HG02885 (cell line): ENCODE measurements around the gene WNT5B.

Experiments
- ATAC-seq: cut with Tn5 transposase; IDR thresholded peaks from one replicate; pipeline ENCODE4 v1.9.1; 2021; ENCODE audit warnings: mild to moderate bottlenecking; ENCODE audit not compliant: unreplicated experiment, poor library complexity

The WNT5B gene

DNA sequence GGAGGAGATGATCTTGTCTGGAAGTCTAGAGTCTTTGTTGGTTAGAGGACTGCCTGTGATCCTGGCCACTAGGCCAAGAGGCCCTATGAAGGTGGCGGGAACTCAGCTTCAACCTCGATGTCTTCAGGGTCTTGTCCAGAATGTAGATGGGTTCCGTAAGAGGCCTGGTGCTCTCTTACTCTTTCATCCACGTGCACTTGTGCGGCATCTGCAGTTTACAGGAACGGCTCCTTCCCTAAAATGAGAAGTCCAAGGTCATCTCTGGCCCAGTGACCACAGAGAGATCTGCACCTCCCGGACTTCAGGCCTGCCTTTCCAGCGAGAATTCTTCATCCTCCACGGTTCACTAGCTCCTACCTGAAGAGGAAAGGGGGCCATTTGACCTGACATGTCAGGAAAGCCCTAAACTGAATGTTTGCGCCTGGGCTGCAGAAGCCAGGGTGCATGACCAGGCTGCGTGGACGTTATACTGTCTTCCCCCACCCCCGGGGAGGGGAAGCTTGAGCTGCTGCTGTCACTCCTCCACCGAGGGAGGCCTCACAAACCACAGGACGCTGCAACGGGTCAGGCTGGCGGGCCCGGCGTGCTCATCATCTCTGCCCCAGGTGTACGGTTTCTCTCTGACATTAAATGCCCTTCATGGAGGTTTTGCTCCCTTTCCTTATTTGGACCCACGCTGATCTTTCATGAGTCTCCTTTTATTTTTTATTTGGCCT, 17.7 kb downstream of the WNT5B start:
- no peak for ATAC-seq

DNA sequence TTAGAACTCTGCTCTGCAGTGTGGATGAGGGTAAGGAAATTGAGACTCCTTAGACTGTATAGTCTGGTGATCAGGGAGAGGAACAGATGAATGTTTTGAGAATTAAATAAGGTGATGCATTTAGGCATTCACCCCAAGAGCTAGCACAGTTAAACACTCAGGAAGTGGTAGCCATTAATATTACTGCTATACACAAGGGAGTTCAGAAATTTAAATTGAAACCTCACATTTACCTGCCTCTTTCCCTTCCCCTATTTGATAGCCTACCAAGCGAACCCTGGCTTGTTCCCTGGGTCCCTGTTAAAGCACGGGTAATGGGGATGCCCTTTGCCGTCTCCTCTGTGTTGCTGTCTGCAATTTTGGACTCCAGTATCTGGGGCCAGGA, 18.2 kb downstream of the WNT5B start:
- ATAC-seq, result no peak

- ATAC-seq, result no peak
Measured at GRCh38 chr12:1650260-1650977, 21.4 kb downstream of the WNT5B start.

DNA sequence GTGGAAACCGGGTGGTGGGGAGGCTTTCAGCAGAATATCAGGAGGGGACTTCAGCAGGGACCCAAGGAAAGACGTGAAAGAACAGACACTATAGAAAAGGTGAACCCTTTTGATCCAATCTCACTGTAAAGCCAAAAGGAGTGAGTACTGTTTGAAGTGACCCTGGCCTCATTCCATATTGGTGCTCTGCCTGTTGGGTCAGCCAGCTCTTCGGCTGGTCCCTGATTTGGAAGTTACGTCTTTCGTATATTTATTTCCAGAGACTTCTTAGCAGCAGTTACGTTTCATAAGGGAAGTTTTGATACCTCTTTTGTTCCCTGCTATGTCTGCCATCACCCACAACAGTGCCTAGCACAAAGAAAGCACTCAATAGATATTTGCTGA, 21.9 kb downstream of the WNT5B start:
- ATAC-seq, result no peak

DNA sequence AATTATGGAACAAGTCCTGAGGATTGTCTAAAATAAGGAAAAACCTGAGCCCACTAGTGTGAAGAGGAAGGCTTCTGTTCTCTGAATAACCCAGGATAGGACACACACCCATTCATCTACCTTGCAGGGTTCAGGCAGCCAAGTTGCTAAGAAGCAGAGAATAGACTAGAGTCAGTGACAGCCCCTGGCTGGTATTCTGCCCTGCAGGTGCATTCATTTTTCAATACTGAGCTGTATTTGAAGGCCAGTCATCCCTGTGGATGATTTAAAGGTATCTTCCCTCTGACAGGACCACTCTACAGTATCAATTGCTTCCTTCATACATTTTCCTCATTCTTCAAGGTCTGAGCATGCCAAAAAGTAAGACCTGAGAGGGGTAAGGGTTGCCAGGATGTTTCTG, 22.9 kb downstream of the WNT5B start:
- ATAC-seq, result no peak

DNA sequence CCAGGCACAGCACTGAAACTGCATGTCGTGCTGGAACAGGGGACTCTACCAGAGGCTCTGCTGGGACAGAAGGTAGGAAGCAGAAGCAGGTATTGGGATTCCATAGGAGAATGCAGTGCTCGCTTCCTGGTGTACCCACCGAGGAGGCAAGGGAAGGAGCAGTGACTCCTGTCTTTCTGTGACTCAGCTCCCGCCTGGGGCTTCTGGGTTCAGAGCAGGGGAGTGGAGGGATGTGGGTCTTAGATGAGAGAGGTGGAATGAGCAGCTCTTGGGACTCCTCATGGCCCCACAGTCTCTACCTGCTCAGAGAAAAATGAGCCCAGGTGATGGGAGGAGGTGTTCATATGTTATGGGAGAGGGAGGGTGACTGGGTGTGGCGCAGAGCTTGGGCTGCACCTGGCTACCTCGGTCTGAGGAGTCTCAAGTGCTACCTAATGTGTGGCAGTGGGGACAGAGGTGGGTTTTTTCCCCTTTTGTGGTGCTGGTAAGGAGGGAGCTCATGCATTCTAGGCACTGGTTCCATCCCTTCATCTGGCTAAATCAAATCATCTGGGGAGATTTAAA, 26.3 kb downstream of the WNT5B start:
- ATAC-seq, result no peak

- no peak for ATAC-seq
Measured at GRCh38 chr12:1656902-1657301, 27.9 kb downstream of the WNT5B start.

DNA sequence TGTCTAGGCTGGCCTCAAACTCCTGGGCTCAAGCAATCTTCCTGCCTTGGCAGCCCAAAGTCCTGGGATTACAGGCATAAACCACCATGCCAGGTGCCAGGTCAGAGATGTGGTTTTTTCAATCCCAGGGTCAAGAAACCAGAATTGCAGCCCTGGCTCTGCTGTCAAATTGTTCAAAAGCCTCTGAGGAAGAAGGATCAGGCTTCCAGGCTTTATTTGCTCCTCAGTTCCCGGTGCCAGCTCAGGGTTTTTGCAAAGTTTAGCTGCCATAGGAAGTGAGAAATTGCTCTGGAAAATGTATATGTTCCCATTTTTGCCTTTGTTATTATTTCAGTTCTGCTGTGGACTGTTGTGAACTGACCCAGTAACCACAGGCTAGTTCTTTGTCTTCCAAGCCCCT, 28.7 kb downstream of the WNT5B start:
- ATAC-seq, result no peak

DNA sequence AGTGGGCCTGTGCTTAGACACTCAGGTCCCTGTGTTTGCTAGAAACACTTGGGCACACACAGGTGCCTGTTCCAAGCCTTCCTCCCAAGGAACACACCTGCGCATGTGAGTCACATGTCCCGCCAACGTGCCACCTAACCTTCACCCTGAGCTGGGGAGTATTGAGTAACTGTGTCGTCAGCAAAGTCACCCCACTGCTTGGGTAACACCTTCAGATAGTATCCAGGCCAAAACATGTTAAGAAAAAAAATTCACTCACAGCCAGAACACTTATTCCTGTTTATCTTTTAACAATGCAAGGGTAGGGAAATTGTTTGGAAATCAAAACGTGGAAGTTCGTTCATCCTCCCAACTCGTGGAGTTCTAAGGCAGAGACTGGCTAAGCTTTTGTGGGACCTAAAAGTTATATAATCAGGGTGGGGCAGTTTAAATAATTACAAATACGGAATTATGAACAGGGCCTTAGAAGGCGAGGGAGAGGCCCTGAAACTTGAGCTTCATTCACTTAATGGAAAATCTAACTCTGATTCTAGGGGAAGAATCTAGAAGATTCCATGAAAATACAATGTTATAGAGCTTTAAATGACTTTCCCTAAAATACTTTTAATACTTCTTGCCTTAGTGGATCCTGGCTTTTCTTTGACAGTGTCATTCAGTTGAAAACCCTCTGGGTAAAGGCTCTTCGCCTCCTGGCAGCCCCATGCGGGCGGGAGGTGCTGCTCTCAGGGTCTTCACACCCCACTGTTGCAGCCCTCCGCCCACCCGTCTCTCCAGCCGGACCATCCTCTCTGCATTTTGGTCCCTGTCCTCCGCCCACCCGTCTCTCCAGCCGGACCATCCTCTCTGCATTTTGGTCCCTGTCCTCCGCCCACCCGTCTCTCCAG, 31.5 kb downstream of the WNT5B start:
- ATAC-seq, result no peak

DNA sequence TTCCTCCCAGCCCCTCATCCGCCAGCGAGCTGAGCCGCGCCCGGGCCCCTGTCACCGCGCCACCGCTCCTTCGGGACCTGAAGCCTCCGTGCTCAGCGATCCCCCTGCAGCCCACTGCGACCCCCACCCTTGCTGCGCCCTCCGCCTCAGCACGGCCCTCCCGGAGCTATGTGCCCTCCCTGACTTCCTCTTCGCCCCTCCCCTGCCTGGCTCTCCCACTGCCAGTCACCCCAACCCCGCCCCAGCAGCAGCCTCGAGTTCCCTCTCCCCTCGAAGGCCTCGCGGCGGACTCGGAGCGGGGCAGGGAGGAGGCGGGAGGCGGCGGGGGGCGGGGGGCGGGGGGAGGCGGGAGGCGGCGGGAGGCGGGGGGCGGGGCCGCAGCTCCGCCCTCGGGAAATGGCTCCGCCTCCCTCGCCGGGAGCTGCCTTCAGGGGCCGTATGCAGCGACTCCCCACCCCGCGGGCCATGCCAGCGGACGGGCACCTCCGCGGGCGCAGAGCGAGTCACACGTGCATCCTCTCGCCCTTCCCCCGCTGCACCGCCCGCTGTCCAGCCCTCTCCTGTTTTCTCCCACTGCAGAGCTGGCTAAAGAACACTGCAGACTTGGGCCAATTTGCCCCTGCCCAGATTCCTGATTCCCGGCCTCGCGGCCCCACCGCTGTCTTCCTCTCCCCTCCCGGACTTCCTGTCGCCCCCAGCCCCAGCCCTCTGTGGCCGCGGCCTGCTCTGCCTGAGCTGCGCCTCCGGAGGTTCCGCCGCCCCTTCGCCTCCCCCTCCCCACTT, 32.7 kb downstream of the WNT5B start:
- peak; percentile 77 for ATAC-seq

DNA sequence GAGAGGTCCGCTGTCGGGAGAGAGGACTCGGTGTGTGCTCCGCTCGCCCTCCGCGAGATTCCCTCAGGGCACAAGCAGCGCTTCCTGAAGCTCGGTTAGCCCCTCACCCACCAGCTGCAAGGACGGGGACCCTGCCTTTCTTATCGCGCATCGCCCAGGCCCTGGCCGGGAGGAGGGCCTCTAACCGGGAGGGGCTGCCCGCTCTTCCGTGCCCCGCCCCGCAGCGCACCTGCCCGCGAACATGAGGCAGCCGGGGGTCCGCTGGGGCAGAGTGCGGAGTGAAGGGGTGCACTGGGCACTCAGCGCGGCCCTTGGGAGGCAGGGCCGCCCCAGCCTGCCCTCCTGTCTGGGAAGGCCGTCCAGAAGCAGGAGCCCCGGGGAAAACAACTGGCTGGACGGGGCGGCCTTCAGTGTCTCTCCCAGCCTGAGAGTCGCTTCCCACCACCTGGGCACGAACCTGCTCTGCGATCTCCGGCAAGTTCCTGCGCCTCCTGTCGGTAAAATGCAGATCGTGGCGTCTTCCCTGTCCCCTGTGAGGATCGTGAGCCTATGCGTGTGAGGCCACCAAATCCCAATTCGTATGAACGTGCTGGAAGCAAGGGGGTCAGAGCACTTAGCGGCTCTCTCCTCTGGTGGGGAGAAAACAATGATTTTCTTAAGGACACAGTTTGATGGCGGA, 33.9 kb downstream of the WNT5B start:
- no peak for ATAC-seq

DNA sequence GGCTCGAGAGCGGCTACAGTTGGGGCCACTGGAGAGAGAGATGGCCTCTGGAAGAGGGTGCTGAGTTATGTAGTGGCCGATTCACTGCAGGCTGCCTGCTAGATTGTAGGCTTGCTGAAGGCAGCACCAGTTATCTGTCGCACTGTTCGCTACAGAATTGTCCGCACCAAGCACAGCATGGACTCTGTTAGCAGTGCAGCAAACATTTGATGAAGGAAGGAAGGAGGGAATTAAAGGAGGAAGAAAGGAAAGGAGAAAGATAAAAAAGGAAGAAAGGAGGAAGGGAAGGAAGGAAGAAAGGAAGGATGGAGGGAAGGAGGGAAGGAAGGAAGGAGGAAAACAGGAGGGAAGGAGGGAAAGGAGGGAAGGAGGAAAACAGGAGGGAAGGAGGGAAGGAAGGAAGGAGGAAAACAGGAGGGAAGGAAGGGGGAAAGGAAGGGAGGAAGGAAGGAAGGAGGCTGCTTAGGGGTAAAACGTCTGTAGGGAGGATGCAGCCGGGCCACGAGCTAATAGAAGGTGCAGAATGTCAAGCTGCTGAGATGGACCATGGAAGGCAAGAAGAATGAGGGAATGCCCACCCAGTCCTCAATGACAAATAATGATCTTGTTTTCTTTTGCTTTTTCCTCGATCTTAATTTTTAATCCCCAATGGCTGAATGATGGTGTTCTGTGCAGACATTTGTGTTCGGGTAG, 34.6 kb downstream of the WNT5B start:
- ATAC-seq, result no peak

GRCh38 chr12:1665366-1665765, 36.3 kb downstream of the WNT5B start:
- ATAC-seq, result no peak

- no peak for ATAC-seq
Measured at GRCh38 chr12:1666215-1666614, 37.2 kb downstream of the WNT5B start.

GRCh38 chr12:1666685-1667162, 37.7 kb downstream of the WNT5B start:
- ATAC-seq, result no peak

- no peak for ATAC-seq
Measured at GRCh38 chr12:1668833-1669543, 40.0 kb downstream of the WNT5B start.

- no peak for ATAC-seq
Measured at GRCh38 chr12:1670358-1671268, 41.6 kb downstream of the WNT5B start.
